HUES64 (cell line): ENCODE results near the gene ELOA. TPM values are rescaled to one million over a fixed set of nuclear protein-coding genes. Genes with fewer than 3 reads are reported as not detected.
A peak's percentile ranks its signal among the peaks of the same experiment; 100 is the strongest.

Experiments
- H3K27ac ChIP-seq: 2 replicates; pipeline ENCODE4 v1.7.0; 2013; ENCODE audit warnings: low read depth, low read length, inconsistent platforms
- H3K27me3 ChIP-seq: 2 replicates; pipeline ENCODE4 v1.6.1; 2013; ENCODE audit warnings: mild to moderate bottlenecking, low read length; ENCODE audit not compliant: insufficient read depth
- H3K36me3 ChIP-seq: 2 replicates; pipeline ENCODE4 v1.6.1; 2013; ENCODE audit warnings: mild to moderate bottlenecking, low read length; ENCODE audit not compliant: insufficient read depth
- H3K4me1 ChIP-seq: 2 replicates; pipeline ENCODE4 v1.6.1; 2013; ENCODE audit warnings: mild to moderate bottlenecking, low read length, moderate library complexity; ENCODE audit not compliant: insufficient read depth
- H3K4me3 ChIP-seq: 2 replicates; pipeline ENCODE4 v1.5.1; 2013; ENCODE audit warnings: mild to moderate bottlenecking, low read length, moderate library complexity
- H3K9ac ChIP-seq: 2 replicates; pipeline ENCODE4 v1.6.1; 2013; ENCODE audit warnings: mild to moderate bottlenecking, low read depth, low read length
- H3K9me3 ChIP-seq: 2 replicates; pipeline ENCODE4 v1.6.1; 2013; ENCODE audit warnings: low read depth, low read length; ENCODE audit not compliant: insufficient read depth
- WGBS: fragments of 150-250, 120-280 bp; methylation state at CpG from one replicate; pipeline ENCODE4 v1.1.7; 2013; ENCODE audit warnings: missing lambda C conversion rate; 5-methylcytosine and 5-hydroxymethylcytosine counted together
- polyA plus RNA-seq, 2 experiments: library from polyadenylated mRNA; stranded (reverse); fragments of 50-300 nt; gene quantifications; one replicate each; pipeline ENCODE4 v1.2.3, GENCODE V29; 2013

The ELOA gene, protein sequence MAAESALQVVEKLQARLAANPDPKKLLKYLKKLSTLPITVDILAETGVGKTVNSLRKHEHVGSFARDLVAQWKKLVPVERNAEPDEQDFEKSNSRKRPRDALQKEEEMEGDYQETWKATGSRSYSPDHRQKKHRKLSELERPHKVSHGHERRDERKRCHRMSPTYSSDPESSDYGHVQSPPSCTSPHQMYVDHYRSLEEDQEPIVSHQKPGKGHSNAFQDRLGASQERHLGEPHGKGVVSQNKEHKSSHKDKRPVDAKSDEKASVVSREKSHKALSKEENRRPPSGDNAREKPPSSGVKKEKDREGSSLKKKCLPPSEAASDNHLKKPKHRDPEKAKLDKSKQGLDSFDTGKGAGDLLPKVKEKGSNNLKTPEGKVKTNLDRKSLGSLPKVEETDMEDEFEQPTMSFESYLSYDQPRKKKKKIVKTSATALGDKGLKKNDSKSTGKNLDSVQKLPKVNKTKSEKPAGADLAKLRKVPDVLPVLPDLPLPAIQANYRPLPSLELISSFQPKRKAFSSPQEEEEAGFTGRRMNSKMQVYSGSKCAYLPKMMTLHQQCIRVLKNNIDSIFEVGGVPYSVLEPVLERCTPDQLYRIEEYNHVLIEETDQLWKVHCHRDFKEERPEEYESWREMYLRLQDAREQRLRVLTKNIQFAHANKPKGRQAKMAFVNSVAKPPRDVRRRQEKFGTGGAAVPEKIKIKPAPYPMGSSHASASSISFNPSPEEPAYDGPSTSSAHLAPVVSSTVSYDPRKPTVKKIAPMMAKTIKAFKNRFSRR
- 36.2 TPM for polyA plus RNA-seq (2013, experiment 1 of 2)
- 30.7 TPM for polyA plus RNA-seq (2013, experiment 2 of 2)

DNA sequence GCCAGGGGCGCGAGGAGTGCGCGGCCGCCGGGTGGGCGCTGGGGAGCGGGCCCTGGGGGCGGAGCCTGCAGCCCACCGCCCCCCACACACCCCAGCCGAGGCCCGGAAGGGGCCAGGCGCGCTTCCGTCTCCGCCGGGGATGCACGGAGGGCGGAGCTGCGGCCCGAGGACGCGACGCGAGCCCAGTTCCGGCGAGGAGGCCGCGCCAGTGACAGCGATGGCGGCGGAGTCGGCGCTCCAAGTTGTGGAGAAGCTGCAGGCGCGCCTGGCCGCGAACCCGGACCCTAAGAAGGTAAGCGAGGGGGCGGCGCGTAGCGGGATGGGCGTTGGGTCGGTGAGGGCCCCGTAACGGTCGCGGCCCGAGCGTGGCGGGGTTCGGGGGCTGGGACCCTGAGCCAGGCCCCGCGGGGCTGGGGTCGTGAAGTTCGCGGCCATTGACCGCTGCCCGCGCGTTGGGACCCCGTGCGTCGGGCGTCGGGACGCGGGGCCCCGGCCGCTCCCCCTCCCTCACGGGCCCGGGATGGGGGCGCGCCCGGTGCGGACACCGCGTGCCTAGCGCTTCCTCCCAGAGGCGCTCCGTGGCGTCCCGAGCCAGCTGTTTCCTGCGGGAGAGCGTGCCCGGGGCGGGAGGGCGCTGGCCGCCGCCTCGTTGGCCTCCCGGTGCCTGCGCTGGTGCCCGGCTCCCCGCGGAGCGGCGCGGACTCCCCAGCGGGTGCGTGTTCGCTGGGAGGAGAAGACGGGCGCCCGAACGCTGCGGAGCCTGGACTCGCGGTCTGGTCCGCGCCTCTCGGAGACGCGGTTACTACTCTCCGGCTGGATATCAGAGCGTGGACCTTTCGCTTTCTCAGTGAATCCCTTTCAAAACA lies at the start of gene ELOA:
Gene ELOA, plus strand, starts transcription at position 185 of the 866 bp plus-strand sequence. Its CDS starts 33 bp downstream, at position 218.
- Histone ChIP-seq H3K27me3 (no peaks in the 10 kb centered on the region), H3K4me1 (peaks cover 13% of the 10 kb centered on the region), H3K9me3 (no peaks in the 10 kb centered on the region), H3K36me3 (peaks cover 25% of the 10 kb centered on the region), H3K4me3 (peak within 1 kb of the TSS; percentile 92), H3K27ac (peak within 1 kb of the TSS; percentile 81), H3K9ac (peak within 1 kb of the TSS; percentile 88)
- WGBS = under 1% methylated on average over 119 of the region's 119 CpGs

DNA sequence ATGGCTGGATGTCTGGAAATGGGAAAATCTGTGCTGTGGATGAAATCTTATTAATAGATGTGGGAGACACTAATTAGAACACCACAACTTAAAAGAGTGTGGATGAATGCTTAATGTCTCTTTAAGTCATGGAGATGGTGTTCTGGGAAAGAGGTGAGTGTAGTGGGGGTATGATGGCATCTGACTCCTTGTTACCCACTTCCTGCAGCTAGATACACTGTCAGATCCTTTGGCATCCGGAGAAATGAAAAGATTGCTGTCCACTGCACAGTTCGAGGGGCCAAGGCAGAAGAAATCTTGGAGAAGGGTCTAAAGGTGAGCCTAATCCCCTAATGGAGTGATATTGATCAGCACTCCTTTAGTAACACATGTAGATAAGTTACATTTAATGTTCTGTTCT lies 49.7 kb upstream of the ELOA start:
- Histone ChIP-seq H3K4me3 (peak overlapping the region; percentile 96), H3K27ac (peak overlapping the region; percentile 7), H3K4me1 (peaks cover 23% of the 10 kb centered on the region)

DNA sequence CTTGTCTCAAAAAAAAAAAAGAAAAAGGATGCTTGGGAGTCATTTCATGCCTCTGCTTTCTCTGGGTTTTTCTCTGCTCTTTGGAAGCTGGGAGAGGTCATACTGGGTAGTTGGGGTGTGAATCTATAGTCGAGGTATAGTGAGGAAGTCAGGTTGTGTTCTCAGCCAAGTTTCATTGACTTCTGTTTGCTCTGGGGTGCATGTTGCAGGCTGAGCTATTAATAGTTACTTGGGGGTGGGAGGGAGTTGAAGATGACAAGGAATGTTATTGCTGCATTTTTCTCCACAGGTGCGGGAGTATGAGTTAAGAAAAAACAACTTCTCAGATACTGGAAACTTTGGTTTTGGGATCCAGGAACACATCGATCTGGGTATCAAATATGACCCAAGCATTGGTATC lies 48.9 kb upstream of the ELOA start:
- peak overlapping the region; percentile 99; the same call in 1 of the 2 replicates for H3K9ac ChIP-seq
- H3K4me3 ChIP-seq = peak overlapping the region; percentile 96; the same call in 1 of the 2 replicates
- 92% methylated on average over 3 of the region's 3 CpGs for WGBS

More for the DNA sequence above, 49.7 kb upstream of the ELOA start:
- 94% methylated on average over 2 of the region's 2 CpGs for WGBS
- Histone ChIP-seq H3K27me3 (no peaks in the 10 kb centered on the region), H3K9ac (peak overlapping the region; percentile 99), H3K36me3 (peaks cover 66% of the 10 kb centered on the region), H3K9me3 (no peaks in the 10 kb centered on the region)

DNA sequence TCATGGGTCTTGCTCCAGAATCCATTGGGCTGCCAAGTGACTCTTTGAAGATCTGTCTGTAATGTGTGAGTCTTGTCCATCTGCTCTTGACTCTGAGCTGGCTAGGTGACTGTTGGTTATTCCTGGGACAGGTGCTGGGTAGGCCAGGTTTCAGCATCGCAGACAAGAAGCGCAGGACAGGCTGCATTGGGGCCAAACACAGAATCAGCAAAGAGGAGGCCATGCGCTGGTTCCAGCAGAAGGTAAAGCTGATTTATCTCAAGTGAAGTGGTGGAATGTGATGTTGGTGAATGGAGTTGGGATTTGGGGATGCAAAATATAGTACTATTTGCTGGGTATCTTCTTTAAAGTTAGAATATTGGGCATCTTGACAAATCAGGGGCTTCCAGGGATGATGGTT lies 47.6 kb upstream of the ELOA start:
- peaks cover 86% of the 10 kb centered on the region for H3K36me3 ChIP-seq
- H3K4me3 ChIP-seq = peak overlapping the region; percentile 96; the same call in 1 of the 2 replicates
- no peak overlapping the region for H3K27ac ChIP-seq
- no peak overlapping the region; the same call in 1 of the 2 replicates for H3K9ac ChIP-seq
- H3K9me3 ChIP-seq = no peaks in the 10 kb centered on the region
- no peaks in the 10 kb centered on the region for H3K27me3 ChIP-seq
- WGBS = 97% methylated on average over 3 of the region's 3 CpGs
- peaks cover 23% of the 10 kb centered on the region for H3K4me1 ChIP-seq

More for the DNA sequence above, 48.9 kb upstream of the ELOA start:
- Histone ChIP-seq H3K27me3 (no peaks in the 10 kb centered on the region), H3K4me1 (peaks cover 23% of the 10 kb centered on the region), H3K9me3 (no peaks in the 10 kb centered on the region), H3K27ac (no peak overlapping the region; the same call in 1 of the 2 replicates), H3K36me3 (peaks cover 74% of the 10 kb centered on the region)

DNA sequence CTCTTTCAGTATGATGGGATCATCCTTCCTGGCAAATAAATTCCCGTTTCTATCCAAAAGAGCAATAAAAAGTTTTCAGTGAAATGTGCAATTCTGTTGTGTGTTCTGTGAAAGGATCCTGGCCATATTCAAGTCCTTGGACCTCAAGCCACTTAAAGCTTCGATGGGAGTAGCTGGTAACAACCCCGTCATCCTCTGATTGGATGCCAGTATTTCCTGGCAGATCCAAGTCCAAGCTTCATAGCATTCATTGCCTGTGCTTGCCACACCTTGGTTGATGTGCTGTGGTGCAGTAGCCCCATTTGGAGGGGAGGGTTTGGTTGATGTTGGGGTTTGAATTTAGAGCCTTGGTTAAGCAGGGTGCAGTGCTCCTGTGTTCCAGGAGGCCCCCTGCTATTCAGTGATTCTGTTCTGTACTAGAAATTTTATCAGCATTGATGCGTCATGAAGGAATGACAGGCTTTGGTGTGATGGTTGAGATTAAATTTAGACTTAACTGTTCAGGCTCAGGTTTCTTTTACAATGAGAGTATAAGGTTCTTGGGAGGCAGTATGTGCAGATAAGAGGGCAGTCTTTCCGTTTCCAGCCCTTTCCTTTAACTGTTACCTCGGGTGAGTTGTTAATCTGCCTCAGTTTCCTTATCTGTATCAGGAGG lies 46.8 kb upstream of the ELOA start:
- Histone ChIP-seq H3K4me3 (no peak overlapping the region), H3K27me3 (no peaks in the 10 kb centered on the region), H3K36me3 (peaks cover 94% of the 10 kb centered on the region), H3K4me1 (peaks cover 23% of the 10 kb centered on the region), H3K27ac (no peak overlapping the region), H3K9me3 (no peaks in the 10 kb centered on the region), H3K9ac (no peak overlapping the region)
- WGBS = 95% methylated on average over 6 of the region's 6 CpGs

DNA sequence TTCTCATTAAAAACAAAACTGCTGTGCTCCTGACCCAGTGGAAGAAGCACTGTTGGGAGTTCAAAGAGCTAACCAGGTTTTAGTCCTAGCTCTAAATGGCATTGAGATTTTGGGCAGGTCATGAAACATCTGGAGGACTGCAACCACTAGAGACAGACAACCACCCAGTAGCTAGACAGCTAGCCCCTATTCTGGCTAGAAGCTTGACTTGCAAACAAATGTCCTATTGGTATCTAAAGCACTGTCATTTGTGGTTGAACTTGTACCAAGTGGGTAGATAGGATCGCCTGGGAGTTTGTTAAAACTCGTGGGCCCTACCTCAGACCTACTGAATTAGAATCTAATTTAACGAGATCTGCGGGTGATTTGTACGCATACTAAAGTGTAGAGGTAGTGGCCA lies 44.8 kb upstream of the ELOA start:
- H3K9ac ChIP-seq = no peak overlapping the region
- no peaks in the 10 kb centered on the region for H3K9me3 ChIP-seq
- H3K27ac ChIP-seq = no peak overlapping the region
- no peak overlapping the region for H3K4me3 ChIP-seq
- WGBS = 90% methylated on average over 5 of the region's 5 CpGs
- H3K27me3 ChIP-seq = no peaks in the 10 kb centered on the region
- peaks cover 15% of the 10 kb centered on the region; the same call in 1 of the 2 replicates for H3K4me1 ChIP-seq
- peaks cover 97% of the 10 kb centered on the region for H3K36me3 ChIP-seq

DNA sequence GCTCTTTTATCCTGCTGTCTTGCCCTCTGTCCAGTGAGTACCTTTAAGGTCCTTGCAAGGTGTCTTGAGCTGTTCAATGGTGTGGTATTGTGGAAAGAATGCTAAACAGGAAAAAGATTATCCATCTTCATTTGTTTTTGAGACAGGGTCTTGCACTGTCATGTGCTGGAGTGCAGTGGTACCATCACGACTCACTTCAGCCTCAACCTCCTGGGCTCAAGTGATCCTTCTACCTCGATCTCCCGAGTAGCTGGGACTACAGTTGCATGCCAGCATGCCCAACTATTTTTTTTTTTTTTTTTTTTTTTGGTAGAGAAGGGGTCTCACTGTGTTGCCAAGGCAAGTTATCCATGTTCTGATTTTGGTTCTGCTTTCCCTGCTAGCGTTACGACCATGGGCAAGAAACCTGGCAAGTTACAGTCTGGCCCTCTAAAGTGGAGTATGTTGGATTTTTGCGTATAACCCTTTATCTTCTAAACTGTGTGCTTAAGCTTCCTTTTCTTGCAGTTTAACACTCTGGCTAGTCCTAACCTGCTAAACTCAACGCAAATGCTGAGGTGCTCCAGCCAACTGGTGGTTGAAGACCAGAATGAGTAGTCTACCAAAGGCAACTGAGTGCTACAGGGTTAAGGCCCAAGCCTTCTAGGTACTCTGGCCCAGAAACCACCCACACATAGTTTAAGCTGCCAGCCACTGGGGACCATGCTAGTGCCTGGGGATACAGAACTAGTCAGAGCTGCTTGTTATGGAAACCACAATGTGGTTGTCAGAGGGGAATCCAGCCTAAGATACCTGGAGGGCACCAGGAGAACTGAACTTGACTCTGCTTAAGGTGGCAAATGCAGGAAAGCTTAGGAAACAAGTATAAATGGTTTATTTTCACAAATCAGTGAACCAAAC lies 43.7 kb upstream of the ELOA start:
- Histone ChIP-seq H3K36me3 (peaks cover 93% of the 10 kb centered on the region), H3K9me3 (no peaks in the 10 kb centered on the region), H3K27me3 (no peaks in the 10 kb centered on the region), H3K9ac (no peak overlapping the region), H3K4me1 (peaks cover 9% of the 10 kb centered on the region; the same call in 1 of the 2 replicates), H3K27ac (no peak overlapping the region), H3K4me3 (no peak overlapping the region)
- 92% methylated on average over 7 of the region's 7 CpGs for WGBS

DNA sequence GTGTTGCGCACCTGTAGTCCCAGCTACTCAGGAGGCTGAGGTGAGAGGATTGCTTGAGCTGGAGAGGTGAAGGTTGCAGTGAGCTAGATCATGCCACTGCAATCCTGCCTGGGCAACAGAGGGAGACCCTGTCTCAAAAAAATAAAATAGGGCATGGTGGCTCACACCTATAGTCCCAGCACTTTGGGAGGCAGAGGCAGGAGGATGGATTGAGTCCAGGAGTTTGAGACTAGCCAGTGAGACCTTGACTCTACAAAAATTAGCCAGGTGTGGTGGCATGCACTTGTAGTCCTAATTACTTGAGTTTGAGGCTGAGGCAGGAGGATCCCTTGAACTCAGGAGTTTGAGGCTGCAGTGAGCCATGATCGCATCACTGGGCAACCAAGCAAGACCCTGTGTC lies 42.0 kb upstream of the ELOA start:
- H3K4me3 ChIP-seq = no peak overlapping the region
- no peaks in the 10 kb centered on the region for H3K9me3 ChIP-seq
- H3K4me1 ChIP-seq = no peaks in the 10 kb centered on the region
- H3K27me3 ChIP-seq = no peaks in the 10 kb centered on the region
- H3K36me3 ChIP-seq = peaks cover 86% of the 10 kb centered on the region
- H3K27ac ChIP-seq = no peak overlapping the region
- 97% methylated on average over 2 of the region's 2 CpGs for WGBS
- H3K9ac ChIP-seq = no peak overlapping the region

DNA sequence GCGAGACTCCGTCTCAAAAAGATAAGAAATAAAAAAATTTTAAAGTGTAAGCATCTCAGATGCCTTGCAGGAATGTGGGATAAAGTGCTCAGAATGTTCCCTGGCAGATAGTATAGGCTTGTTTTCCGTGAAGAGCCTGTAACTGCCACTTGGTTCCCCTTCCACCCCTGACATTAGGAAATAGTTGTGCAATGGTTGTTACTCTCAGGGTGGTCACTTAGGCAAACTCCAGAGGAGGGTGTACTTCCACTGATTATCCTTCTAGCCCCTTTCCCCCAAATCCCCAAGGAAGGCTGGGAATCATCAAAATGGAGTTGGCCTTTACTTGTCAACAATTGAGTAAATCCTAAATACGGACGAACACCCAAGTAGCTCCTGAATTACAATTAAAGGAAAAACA lies 41.3 kb upstream of the ELOA start:
- H3K4me1 ChIP-seq = no peaks in the 10 kb centered on the region
- H3K27ac ChIP-seq = no peak overlapping the region
- no peaks in the 10 kb centered on the region for H3K9me3 ChIP-seq
- H3K9ac ChIP-seq = no peak overlapping the region
- WGBS = 96% methylated on average over 5 of the region's 5 CpGs
- no peak overlapping the region for H3K4me3 ChIP-seq
- no peaks in the 10 kb centered on the region for H3K27me3 ChIP-seq
- peaks cover 79% of the 10 kb centered on the region for H3K36me3 ChIP-seq
